ENCODE results near the gene MRPL46. TPM values are rescaled to one million over a fixed set of nuclear protein-coding genes. Genes with fewer than 3 reads are reported as not detected.

The MRPL46 gene
- total RNA-seq, 1 donor from 2014 or later = 12.0 TPM

- H3K36me3 ChIP-seq (ENCODE audit: control insufficient read depth in 3 of 3, insufficient read depth in 3 of 3, low read length in 3 of 3) = no peaks in the 10 kb centered on the region
- H3K4me3 ChIP-seq (ENCODE audit: low read length in 3 of 3) = no peak overlapping the region
- no peak overlapping the region for H3K27ac ChIP-seq (ENCODE audit: low read depth, low read length)
- no peaks in the 10 kb centered on the region for H3K4me1 ChIP-seq (ENCODE audit: control insufficient read depth in 3 of 3, insufficient read depth in 3 of 3, low read length in 3 of 3)
- H3K9me3 ChIP-seq (ENCODE audit: control insufficient read depth in 3 of 3, low read length in 3 of 3) = no peaks in the 10 kb centered on the region
- H3K9ac ChIP-seq (ENCODE audit: low read depth in 1 of 3, low read length in 3 of 3) = no peak overlapping the region
- peaks cover 4 to 6% (median 4%) of the 10 kb centered on the region in 3 donors for H3K27me3 ChIP-seq (ENCODE audit: control insufficient read depth in 3 of 3, insufficient read depth in 3 of 3, low read length in 3 of 3)
These were observed 37.1 kb downstream of the MRPL46 start for GRCh38 chr15:88430051-88430450.

GRCh38 chr15:88428805-88429605 is 38.2 kb downstream of the MRPL46 start:
- H3K27ac ChIP-seq (ENCODE audit: low read depth, low read length) = no peak overlapping the region
- no peaks in the 10 kb centered on the region for H3K4me1 ChIP-seq (ENCODE audit: control insufficient read depth in 3 of 3, insufficient read depth in 3 of 3, low read length in 3 of 3)
- H3K36me3 ChIP-seq (ENCODE audit: control insufficient read depth in 3 of 3, insufficient read depth in 3 of 3, low read length in 3 of 3) = no peaks in the 10 kb centered on the region
- peaks cover 4 to 6% (median 4%) of the 10 kb centered on the region in 3 donors for H3K27me3 ChIP-seq (ENCODE audit: control insufficient read depth in 3 of 3, insufficient read depth in 3 of 3, low read length in 3 of 3)
- H3K9me3 ChIP-seq (ENCODE audit: control insufficient read depth in 3 of 3, low read length in 3 of 3) = no peaks in the 10 kb centered on the region
- H3K9ac ChIP-seq (ENCODE audit: low read depth in 1 of 3, low read length in 3 of 3) = no peak overlapping the region
- H3K4me3 ChIP-seq (ENCODE audit: low read length in 3 of 3) = no peak overlapping the region

- H3K27ac ChIP-seq (ENCODE audit: low read depth, low read length) = no peak overlapping the region
- no peaks in the 10 kb centered on the region for H3K4me1 ChIP-seq (ENCODE audit: control insufficient read depth in 3 of 3, insufficient read depth in 3 of 3, low read length in 3 of 3)
These were observed 39.1 kb downstream of the MRPL46 start for GRCh38 chr15:88428053-88428452.

GRCh38 chr15:88426304-88426703 is 40.9 kb downstream of the MRPL46 start:
- H3K4me1 ChIP-seq (ENCODE audit: control insufficient read depth in 3 of 3, insufficient read depth in 3 of 3, low read length in 3 of 3) = no peaks in the 10 kb centered on the region
- H3K4me3 ChIP-seq (ENCODE audit: low read length in 3 of 3) = no peak overlapping the region
- no peaks in the 10 kb centered on the region for H3K36me3 ChIP-seq (ENCODE audit: control insufficient read depth in 3 of 3, insufficient read depth in 3 of 3, low read length in 3 of 3)
- H3K9me3 ChIP-seq (ENCODE audit: control insufficient read depth in 3 of 3, low read length in 3 of 3) = no peaks in the 10 kb centered on the region
- H3K9ac ChIP-seq (ENCODE audit: low read depth in 1 of 3, low read length in 3 of 3) = no peak overlapping the region
- peaks cover 0 to 6% (median 4%) of the 10 kb centered on the region in 3 donors for H3K27me3 ChIP-seq (ENCODE audit: control insufficient read depth in 3 of 3, insufficient read depth in 3 of 3, low read length in 3 of 3)
- no peak overlapping the region for H3K27ac ChIP-seq (ENCODE audit: low read depth, low read length)

More at GRCh38 chr15:88428053-88428452, 39.1 kb downstream of the MRPL46 start:
- Histone ChIP-seq H3K9me3 (ENCODE audit: control insufficient read depth in 3 of 3, low read length in 3 of 3) (no peaks in the 10 kb centered on the region), H3K27me3 (ENCODE audit: control insufficient read depth in 3 of 3, insufficient read depth in 3 of 3, low read length in 3 of 3) (peaks cover 4 to 6% (median 4%) of the 10 kb centered on the region in 3 donors), H3K36me3 (ENCODE audit: control insufficient read depth in 3 of 3, insufficient read depth in 3 of 3, low read length in 3 of 3) (no peaks in the 10 kb centered on the region), H3K9ac (ENCODE audit: low read depth in 1 of 3, low read length in 3 of 3) (no peak overlapping the region), H3K4me3 (ENCODE audit: low read length in 3 of 3) (no peak overlapping the region)

- Histone ChIP-seq H3K4me3 (ENCODE audit: low read length in 3 of 3) (no peak overlapping the region), H3K27me3 (ENCODE audit: control insufficient read depth in 3 of 3, insufficient read depth in 3 of 3, low read length in 3 of 3) (peaks cover 0 to 3% (median 0%) of the 10 kb centered on the region in 3 donors), H3K9me3 (ENCODE audit: control insufficient read depth in 3 of 3, low read length in 3 of 3) (no peaks in the 10 kb centered on the region), H3K27ac (ENCODE audit: low read depth, low read length) (no peak overlapping the region), H3K4me1 (ENCODE audit: control insufficient read depth in 3 of 3, insufficient read depth in 3 of 3, low read length in 3 of 3) (no peaks in the 10 kb centered on the region), H3K9ac (ENCODE audit: low read depth in 1 of 3, low read length in 3 of 3) (no peak overlapping the region), H3K36me3 (ENCODE audit: control insufficient read depth in 3 of 3, insufficient read depth in 3 of 3, low read length in 3 of 3) (no peaks in the 10 kb centered on the region)
These were observed 43.9 kb downstream of the MRPL46 start for GRCh38 chr15:88423331-88423730.

- Histone ChIP-seq H3K9ac (ENCODE audit: low read depth in 1 of 3, low read length in 3 of 3) (no peak overlapping the region), H3K27me3 (ENCODE audit: control insufficient read depth in 3 of 3, insufficient read depth in 3 of 3, low read length in 3 of 3) (no peaks in the 10 kb centered on the region), H3K9me3 (ENCODE audit: control insufficient read depth in 3 of 3, low read length in 3 of 3) (no peaks in the 10 kb centered on the region), H3K27ac (ENCODE audit: low read depth, low read length) (no peak overlapping the region), H3K4me3 (ENCODE audit: low read length in 3 of 3) (no peak overlapping the region), H3K36me3 (ENCODE audit: control insufficient read depth in 3 of 3, insufficient read depth in 3 of 3, low read length in 3 of 3) (no peaks in the 10 kb centered on the region), H3K4me1 (ENCODE audit: control insufficient read depth in 3 of 3, insufficient read depth in 3 of 3, low read length in 3 of 3) (no peaks in the 10 kb centered on the region)
These were observed 47.4 kb downstream of the MRPL46 start for GRCh38 chr15:88419830-88420229.

Other genes starting within 250 kb of the MRPL46 start
- 6.8 TPM for gene NTRK3, start 210.6 kb downstream of the MRPL46 start, total RNA-seq
- gene MRPS11, start 320 bp upstream of the MRPL46 start, total RNA-seq = 13.0 TPM
- 11.5 TPM for gene DET1, start 79.3 kb upstream of the MRPL46 start, total RNA-seq
- gene AEN, start 154.0 kb upstream of the MRPL46 start, total RNA-seq = 5.2 TPM
- gene ISG20, start 171.6 kb upstream of the MRPL46 start, total RNA-seq = 0.52 TPM

All from skeletal muscle tissue (tissue), 4 donors.